ENCODE data around the gene LRRC49.

DNA sequence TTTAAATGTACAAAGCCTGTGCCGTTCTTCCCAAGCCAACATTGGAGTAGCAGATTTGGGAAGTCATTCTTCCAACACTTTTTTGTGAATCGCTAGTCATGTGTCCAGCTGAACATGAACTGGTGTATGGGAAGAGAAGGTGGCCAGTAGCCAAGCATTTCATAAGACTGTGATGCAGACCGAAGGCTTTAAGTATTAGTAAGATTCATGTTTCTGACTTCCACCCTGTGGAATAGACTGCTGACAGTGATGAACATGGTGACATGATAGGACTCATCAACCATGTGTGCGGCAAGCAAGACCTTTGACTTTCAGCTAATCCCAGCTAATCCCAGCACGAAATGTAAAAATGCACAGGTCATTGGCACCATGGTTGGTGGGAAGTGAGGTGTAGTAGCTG, 174.4 kb downstream of the LRRC49 start:
- TF ChIP-seq CTCF (conservative IDR thresholded peaks at IDR 0.05 in 1 of 2, IDR thresholded peaks at IDR 0.05 in 1 of 2; ENCODE audit: extremely low read depth in 1 of 2, insufficient read depth in 1 of 2, low read depth in 1 of 2, low read length in 2 of 2) (no peak), EZH2 (IDR thresholded peaks at IDR 0.05; ENCODE audit: borderline replicate concordance, low read length) (no peak)
